HepG2 (cell line): ENCODE measurements around the gene GTF2F2. TPM values are rescaled to one million over a fixed set of nuclear protein-coding genes. Genes with fewer than 3 reads are reported as not detected.
A peak's percentile ranks its signal among the peaks of the same experiment; 100 is the strongest.

Source experiments
- ATAC-seq: fragments of 200-7000 bp; cut with Tn5 transposase; 3 replicates; pipeline ENCODE4 v1.9.1; 2020; ENCODE audit warnings: mild to moderate bottlenecking, moderate library complexity
- BruUV-seq: library from RNA; stranded (reverse); fragments of 400-500 nt; replicated peaks from 2 replicates; lab custom pipeline; 2021; lab: Mats Ljungman, UMichigan
- CTCF ChIA-PET: fragments of 300-600 bp; formaldehyde crosslinking; extraction: SDS; loops from one replicate; lab custom pipeline; 2021; ENCODE audit warnings: low total read pairs, inconsistent platforms, low intra/inter-chr PET ratio; lab: Yijun Ruan, JAX
- POLR2A ChIA-PET: fragments of 350-600 bp; sonication (Branson Sonifier 250); formaldehyde crosslinking; loops from one replicate; lab custom pipeline; 2020; ENCODE audit warnings: antibody characterized with exemption, inconsistent platforms; lab: Yijun Ruan, JAX
- DNase-seq: peaks from one replicate; pipeline ENCODE4 v3.0.0-alpha.2; 2015; ENCODE audit warnings: low spot score
- FAIRE-seq: peaks from 3 replicates; lab custom pipeline; 2011; peaks lifted over from hg19 to GRCh38; lab: Jason Lieb, UNC
- H2AFZ ChIP-seq: one replicate; pipeline ENCODE4 v1.6.1; 2011; ENCODE audit warnings: low read length, inconsistent platforms
- H3K27ac ChIP-seq: fragments of 300-600 bp; 3 replicates; pipeline ENCODE4 v1.8.0; 2011; ENCODE audit warnings: mixed run types, mild to moderate bottlenecking, mixed read lengths, low read length, inconsistent platforms; ENCODE audit not compliant: insufficient read depth; ENCODE audit errors: extremely low read length
- H3K27me3 ChIP-seq, 2 experiments: fragments of 200-600 bp in 1 of 2; 2 replicates in 1 of 2; 3 replicates in 1 of 2; pipeline versions ENCODE4 v1.6.0 to v1.8.0; 2011; ENCODE audit warnings: low read length in 2 of 2, mild to moderate bottlenecking in 2 of 2, moderate library complexity in 2 of 2, inconsistent platforms in 1 of 2; ENCODE audit not compliant: insufficient read depth in 2 of 2, control insufficient read depth in 1 of 2
- H3K36me3 ChIP-seq, 2 experiments: fragments of 200-600 bp in 1 of 2; replicated peaks in 1 of 2; 2 replicates in 1 of 2; 3 replicates in 1 of 2; pipeline versions ENCODE4 v1.5.1 to v1.8.0; 2011; ENCODE audit warnings: low read length in 2 of 2, inconsistent platforms in 1 of 2; ENCODE audit not compliant: insufficient read depth in 2 of 2, control insufficient read depth in 1 of 2
- H3K4me1 ChIP-seq: 2 replicates; pipeline ENCODE4 v1.5.1; 2012; ENCODE audit warnings: low read length, inconsistent platforms; ENCODE audit not compliant: insufficient read depth
- H3K4me2 ChIP-seq: 2 replicates; pipeline ENCODE4 v1.6.0; 2011; ENCODE audit warnings: low read depth, low read length, inconsistent platforms
- H3K4me3 ChIP-seq, 3 experiments: fragments of 200-600 bp in 1 of 3; sonication (generic), shearing (Covaris generic) in 1 of 3; replicated peaks in 1 of 3; 2 replicates each; pipeline ENCODE4 v1.5.1; 2011 to 2016; ENCODE audit warnings: low read length in 3 of 3, inconsistent platforms in 2 of 3, low read depth in 2 of 3, mild to moderate bottlenecking in 2 of 3, control low read depth in 1 of 3, mixed read lengths in 1 of 3; ENCODE audit not compliant: insufficient read depth in 1 of 3
- H3K79me2 ChIP-seq: one replicate; pipeline ENCODE4 v1.6.1; 2011; ENCODE audit warnings: low read length, inconsistent platforms; ENCODE audit not compliant: insufficient read depth
- H3K9ac ChIP-seq: 2 replicates; pipeline ENCODE4 v1.6.0; 2011; ENCODE audit warnings: mild to moderate bottlenecking, low read depth, low read length, inconsistent platforms; ENCODE audit not compliant: insufficient read depth
- H3K9me3 ChIP-seq: 2 replicates; pipeline ENCODE4 v1.5.1; 2012; ENCODE audit warnings: mild to moderate bottlenecking, low read length
- H4K20me1 ChIP-seq: 2 replicates; pipeline ENCODE4 v1.6.0; 2011; ENCODE audit warnings: inconsistent platforms, mild to moderate bottlenecking, low read length, moderate library complexity; ENCODE audit not compliant: insufficient read depth
- BORCS8-MEF2B ChIP-seq: sonication (generic); formaldehyde crosslinking; IDR thresholded peaks from 2 replicates; pipeline ENCODE4 v1.8.0; 2022; ENCODE audit warnings: mild to moderate bottlenecking, missing genetic modification reagents
- E2F5 ChIP-seq: sonication (generic); formaldehyde crosslinking; conservative IDR thresholded peaks from 2 replicates; pipeline ENCODE4 v1.4.0; 2020; ENCODE audit warnings: missing genetic modification reagents
- ERF ChIP-seq: IDR thresholded peaks from 2 replicates; pipeline ENCODE4 v1.6.1; 2018; ENCODE audit warnings: missing biosample characterization, missing genetic modification reagents
- HOMEZ ChIP-seq: IDR thresholded peaks from 2 replicates; pipeline ENCODE4 v1.6.1; 2016; ENCODE audit warnings: low read depth
- KMT2A ChIP-seq: sonication (generic); formaldehyde crosslinking; IDR thresholded peaks from 2 replicates; pipeline ENCODE4 v1.4.0; 2020; ENCODE audit warnings: missing genetic modification reagents
- LRRFIP1 ChIP-seq: sonication (generic); formaldehyde crosslinking; conservative IDR thresholded peaks from 2 replicates; pipeline ENCODE4 v1.4.0; 2020; ENCODE audit warnings: missing genetic modification reagents
- MXD1 ChIP-seq: sonication (generic); formaldehyde crosslinking; IDR thresholded peaks from 2 replicates; pipeline ENCODE4 v1.4.0; 2020; ENCODE audit warnings: mild to moderate bottlenecking, missing genetic modification reagents
- NCOA2 ChIP-seq: sonication (generic); formaldehyde crosslinking; IDR thresholded peaks from 2 replicates; pipeline ENCODE4 v1.8.0; 2022; ENCODE audit warnings: inconsistent platforms
- SP2 ChIP-seq: sonication (generic); formaldehyde crosslinking; IDR thresholded peaks from 2 replicates; pipeline ENCODE4 v1.5.1; 2020; ENCODE audit warnings: mild to moderate bottlenecking, missing genetic modification reagents
- SP5 ChIP-seq: IDR thresholded peaks from 2 replicates; pipeline ENCODE4 v1.6.1; 2016; ENCODE audit warnings: low read depth, borderline replicate concordance
- ZNF672 ChIP-seq: sonication (generic); formaldehyde crosslinking; IDR thresholded peaks from 2 replicates; pipeline ENCODE4 v1.8.1; 2022; ENCODE audit warnings: missing genetic modification reagents
- ZNF687 ChIP-seq: sonication (generic); formaldehyde crosslinking; IDR thresholded peaks from 2 replicates; pipeline ENCODE4 v1.5.1; 2020; ENCODE audit warnings: mild to moderate bottlenecking, missing genetic modification reagents, moderate library complexity
- ZNF737 ChIP-seq: sonication (generic); formaldehyde crosslinking; IDR thresholded peaks from 2 replicates; pipeline ENCODE4 v1.5.0; 2020; ENCODE audit warnings: missing genetic modification reagents, mild to moderate bottlenecking, borderline replicate concordance
- ZNF747 ChIP-seq: sonication (generic); formaldehyde crosslinking; IDR thresholded peaks from 2 replicates; pipeline ENCODE4 v1.8.1; 2023; ENCODE audit warnings: missing genetic modification reagents, mild to moderate bottlenecking, borderline replicate concordance
- ZNF879 ChIP-seq: sonication (generic); formaldehyde crosslinking; IDR thresholded peaks from 2 replicates; pipeline ENCODE4 v1.8.1; 2023; ENCODE audit warnings: missing genetic modification reagents
- WGBS: methylation state at CpG from one replicate; pipeline ENCODE4 v1.1.6; 2017; ENCODE audit warnings: low lambda C conversion rate; 5-methylcytosine and 5-hydroxymethylcytosine counted together
- in situ Hi-C: cut with HindIII; loops from 2 replicates; pipeline ENCODE4 v1.10.0; 2017; ENCODE audit warnings: low pct_unique_long_range_greater_than_20kb; ENCODE audit not compliant: extremely low pct_ligation_motif_present
- intact Hi-C: fragments of 100-400 bp; cut with micrococcal nuclease; formaldehyde crosslinking; loops from one replicate; pipeline ENCODE4 v1.10.0; 2022; ENCODE audit not compliant: unreplicated experiment
- polyA plus RNA-seq, 8 experiments: library from polyadenylated mRNA; depleted of rRNA in 3 of 8; stranded (reverse) in 7 of 8; unstranded in 1 of 8; fragments of >200 nt; fragmentation: Illumina TruSeq in 4 of 8; extraction: Trizol in 4 of 8; gene quantifications; 2 replicates each; pipeline versions ENCODE4 v1.2.1 to v1.2.3, GENCODE V29; 2011 to 2016; ENCODE audit warnings: low read depth in 4 of 8, missing spikeins in 1 of 8, mixed read lengths in 1 of 8; ENCODE audit not compliant: insufficient read depth in 1 of 8
- total RNA-seq, 5 experiments: library from RNA; depleted of rRNA; stranded (reverse); fragments of >200 nt; fragmentation: Illumina TruSeq; extraction: Trizol; gene quantifications; 2 replicates each; pipeline ENCODE4 v1.2.3, GENCODE V29; 2016; ENCODE audit warnings: low read depth in 1 of 5

Gene GTF2F2
- total and polyA plus RNA-seq, 2 of the 13 experiments (the other 11 are each of a cell fraction or from before 2014, with no cell fraction given) = 10.6 to 32.8 TPM

GRCh38 chr13:45107539-45107938, 12.8 kb upstream of the GTF2F2 start (continued):
- TF ChIP-seq LRRFIP1 (CRISPR knock-in tag) (no peak), ZNF879 (no peak), ZNF747 (CRISPR knock-in tag) (no peak), ERF (CRISPR knock-in tag) (no peak), KMT2A (CRISPR knock-in tag) (no peak), MXD1 (no peak), HOMEZ (CRISPR knock-in tag) (no peak)

GRCh38 chr13:45108716-45109101, 11.6 kb upstream of the GTF2F2 start:
- intact Hi-C loops = no loop called here
- Histone ChIP-seq H3K9me3 (no peaks in the 10 kb centered on the region), H3K36me3 (no peaks in the 10 kb centered on the region), H3K9ac (no peak overlapping the region; the same call in 1 of the 2 replicates), H3K4me2 (peak overlapping the region; percentile 69), H3K27me3 (peaks cover 0 to 5% of the 10 kb centered on the region in 2 experiments; a peak in 1 of 5 replicates), H2AFZ (peak overlapping the region; percentile 84), H4K20me1 (no peaks in the 10 kb centered on the region), H3K27ac (no peak overlapping the region), H3K4me3 (peak overlapping the region; percentile 37 to 49 (median 42); a peak in 5 of 6 replicates), H3K79me2 (no peaks in the 10 kb centered on the region), H3K4me1 (peaks cover 6% of the 10 kb centered on the region)
- ATAC-seq = peak; percentile 88
- no peak for FAIRE-seq
- no peak for DNase-seq
- BruUV-seq = no TSS peak
- CTCF ChIA-PET = no interaction called here
- POLR2A ChIA-PET = interaction anchor here (0.6 kb wide), 2 partner anchors 10 to 161 kb away, joined by 3 read pairs; no protein-coding TSS in a partner anchor
- in situ Hi-C loops = no loop called here
- WGBS = 39% methylated on average over 6 of the region's 11 CpGs
- no peak for TF ChIP-seq ZNF737 (CRISPR knock-in tag)
- no peak for TF ChIP-seq SP5 (CRISPR knock-in tag)
- peak; percentile 67 for TF ChIP-seq SP2 (CRISPR knock-in tag)
- no peak for TF ChIP-seq BORCS8-MEF2B (CRISPR knock-in tag)
- TF ChIP-seq ZNF687 (CRISPR knock-in tag) = 0 out of 2 replicates have a peak, but pooled peaks have one; percentile 21
- no peak for TF ChIP-seq NCOA2
- TF ChIP-seq ZNF672 (CRISPR knock-in tag) = no peak
- peak; percentile 84 for TF ChIP-seq E2F5
